Stimulated activated CD8-positive, alpha-beta memory T cell treated with anti-CD3 and anti-CD28 coated beads, Interleukin-2, amount 100 ng/mL, for 48 hours (primary cell): ENCODE results near the gene BICDL1.

Experiments used
- DNase-seq, 2 donors: peaks; one replicate each; pipeline ENCODE4 v3.0.0-alpha.2; 2020; ENCODE audit warnings: low read depth in 2 of 2

Gene BICDL1

GRCh38 chr12:120055231-120056000 is 66.4 kb downstream of the BICDL1 start:
- DNase-seq: no peak

GRCh38 chr12:120056739-120057138 is 67.7 kb downstream of the BICDL1 start:
- DNase-seq: no peak

GRCh38 chr12:120060196-120060595 is 71.2 kb downstream of the BICDL1 start:
- no peak for DNase-seq

GRCh38 chr12:120060717-120061116 is 71.7 kb downstream of the BICDL1 start:
- no peak for DNase-seq

- no peak for DNase-seq
Measured at GRCh38 chr12:120061575-120062214, 72.7 kb downstream of the BICDL1 start.

- DNase-seq: no peak
Measured at GRCh38 chr12:120062976-120063579, 74.0 kb downstream of the BICDL1 start.

- DNase-seq: no peak
Measured at GRCh38 chr12:120064054-120064940, 75.3 kb downstream of the BICDL1 start.

GRCh38 chr12:120065472-120065871 is 76.4 kb downstream of the BICDL1 start:
- no peak for DNase-seq

- DNase-seq: no peak
Measured at GRCh38 chr12:120066341-120066740, 77.3 kb downstream of the BICDL1 start.

GRCh38 chr12:120067084-120067869 is 78.2 kb downstream of the BICDL1 start:
- no peak for DNase-seq

GRCh38 chr12:120067901-120068300 is 78.9 kb downstream of the BICDL1 start:
- no peak for DNase-seq

- DNase-seq: no peak
Measured at GRCh38 chr12:120069278-120069677, 80.2 kb downstream of the BICDL1 start.

- no peak for DNase-seq
Measured at GRCh38 chr12:120071493-120072020, 82.5 kb downstream of the BICDL1 start.

GRCh38 chr12:120072472-120073249 is 83.6 kb downstream of the BICDL1 start:
- DNase-seq: no peak

- no peak for DNase-seq
Measured at GRCh38 chr12:120075034-120075616, 86.1 kb downstream of the BICDL1 start.

- DNase-seq: no peak
Measured at GRCh38 chr12:120076651-120077050, 87.6 kb downstream of the BICDL1 start.

GRCh38 chr12:120077260-120077659 is 88.2 kb downstream of the BICDL1 start:
- DNase-seq: no peak

GRCh38 chr12:120078868-120079267 is 89.8 kb downstream of the BICDL1 start:
- DNase-seq: no peak
